ENCODE data around the gene P4HA2. TPM values are rescaled to one million over a fixed set of nuclear protein-coding genes. Genes with fewer than 3 reads are reported as not detected.

P4HA2 gene
- total RNA-seq, 4 donors from 2014 or later, result 28.8 to 44.7 (median 30.8) TPM

GRCh38 chr5:132253452-132254320 is 26.0 kb upstream of the P4HA2 start:
- 90% methylated on average over 3 of the region's 8 CpGs for WGBS
- no peak for TF ChIP-seq CTCF (IDR thresholded peaks at IDR 0.05)
- no peak for TF ChIP-seq POLR2AphosphoS5 (IDR thresholded peaks at IDR 0.05)
- no peak overlapping the region for H3K4me3 ChIP-seq
- intact Hi-C loops (cut with DNase I), result no loop called here
- peaks cover 20 to 42% (median 32%) of the 10 kb centered on the region in 4 donors for H3K4me1 ChIP-seq
- H3K27ac ChIP-seq (replicated peaks in 1 of 4), result peak overlapping the region; percentile 34 to 100 (median 76)
- no peaks in the 10 kb centered on the region for H3K9me3 ChIP-seq
- no peaks in the 10 kb centered on the region for H3K36me3 ChIP-seq
- H3K27me3 ChIP-seq, result no peaks in the 10 kb centered on the region
- no peak for DNase-seq (ENCODE audit: extremely low spot score)

DNA sequence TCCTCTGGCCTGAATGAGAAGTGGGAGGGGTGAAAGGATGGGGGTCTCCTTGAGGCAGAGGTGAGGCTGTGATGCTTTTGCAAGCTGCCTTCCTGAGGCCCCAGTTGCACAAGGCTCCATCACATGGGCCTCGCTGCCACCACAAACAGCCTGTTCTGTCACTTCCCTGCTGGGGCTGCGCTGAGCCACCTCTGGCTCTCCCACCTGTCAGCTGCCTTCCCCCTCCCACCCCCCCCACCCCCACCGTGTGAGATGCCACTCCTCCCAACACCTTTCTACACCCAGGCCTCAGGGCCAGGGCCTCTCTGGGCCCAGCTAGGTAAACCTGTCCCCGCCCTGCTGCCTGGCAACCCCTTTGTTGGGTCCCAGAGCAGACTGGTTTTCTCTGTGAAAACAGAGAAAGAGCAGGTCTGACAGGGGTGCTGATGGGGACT is 25.4 kb upstream of the P4HA2 start:
- DNase-seq (ENCODE audit: extremely low spot score), result no peak

DNA sequence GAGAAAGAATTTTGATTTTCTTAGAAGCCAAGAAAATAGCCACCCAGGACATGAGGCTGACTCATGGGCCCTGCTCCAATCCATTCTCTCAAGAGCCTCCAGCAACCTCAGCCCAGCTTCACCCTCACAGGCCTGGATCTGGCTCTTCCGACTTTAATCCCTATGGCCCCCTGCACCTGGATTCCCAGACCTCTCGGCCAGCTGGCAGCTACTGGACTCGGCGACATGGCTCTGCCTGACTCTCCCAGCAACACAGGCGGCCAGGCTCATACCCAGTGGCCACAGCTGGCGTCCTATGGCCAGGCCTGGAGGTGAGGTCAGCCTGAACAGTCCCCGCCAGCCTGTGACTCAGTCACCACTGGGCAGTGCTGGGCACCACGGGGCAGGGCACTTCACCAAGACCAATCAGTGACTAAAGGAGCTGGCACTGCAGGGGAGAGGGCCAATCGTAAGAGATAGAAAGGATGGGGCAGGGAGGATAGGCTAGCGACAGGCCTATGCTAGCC is 23.6 kb upstream of the P4HA2 start:
- no peak for DNase-seq (ENCODE audit: extremely low spot score)
- Histone ChIP-seq H3K27me3 (no peaks in the 10 kb centered on the region), H3K27ac (replicated peaks in 1 of 4) (no peak overlapping the region), H3K4me1 (peaks cover 15 to 22% (median 17%) of the 10 kb centered on the region in 4 donors), H3K36me3 (no peaks in the 10 kb centered on the region), H3K4me3 (no peak overlapping the region), H3K9me3 (no peaks in the 10 kb centered on the region)
- TF ChIP-seq POLR2A (IDR thresholded peaks at IDR 0.05; ENCODE audit: low read depth) (no peak), CTCF (IDR thresholded peaks at IDR 0.05) (no peak), EP300 (IDR thresholded peaks at IDR 0.05) (no peak)
- WGBS, result 92% methylated on average over 7 of the region's 10 CpGs
- intact Hi-C loops (cut with DNase I), result no loop called here

More for the DNA sequence above, 25.4 kb upstream of the P4HA2 start:
- Histone ChIP-seq H3K4me3 (no peak overlapping the region), H3K27me3 (no peaks in the 10 kb centered on the region), H3K9me3 (no peaks in the 10 kb centered on the region), H3K36me3 (no peaks in the 10 kb centered on the region), H3K27ac (replicated peaks in 1 of 4) (no peak overlapping the region), H3K4me1 (peaks cover 20 to 35% (median 27%) of the 10 kb centered on the region in 4 donors)
- intact Hi-C loops (cut with DNase I), result no loop called here
- 73% methylated on average over 3 of the region's 4 CpGs for WGBS
- TF ChIP-seq POLR2AphosphoS5 (IDR thresholded peaks at IDR 0.05) (no peak), CTCF (IDR thresholded peaks at IDR 0.05) (no peak), POLR2A (IDR thresholded peaks at IDR 0.05; ENCODE audit: low read depth) (no peak), EP300 (IDR thresholded peaks at IDR 0.05) (no peak)

DNA sequence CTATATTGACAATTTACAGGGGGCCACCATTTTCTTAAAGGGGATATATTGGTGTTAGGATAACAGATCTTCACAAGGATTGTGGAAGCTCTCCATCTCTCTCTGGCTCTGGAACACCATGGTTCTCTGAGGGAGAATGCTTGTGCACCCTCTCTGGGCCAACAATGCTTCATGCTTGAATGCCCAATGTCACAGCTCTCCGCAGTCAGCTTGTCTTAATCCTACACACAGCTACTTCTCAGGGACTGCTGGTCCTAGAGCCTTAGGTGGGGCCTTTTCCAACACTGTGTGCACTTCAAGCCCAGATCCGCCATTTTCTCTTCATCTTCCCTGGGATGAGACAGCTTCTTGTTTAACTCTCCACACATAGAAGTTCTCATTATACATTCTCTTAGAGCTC is 22.9 kb upstream of the P4HA2 start:
- H3K36me3 ChIP-seq, result no peaks in the 10 kb centered on the region
- no peak overlapping the region for H3K27ac ChIP-seq (replicated peaks in 1 of 4)
- intact Hi-C loops (cut with DNase I), result no loop called here
- no peaks in the 10 kb centered on the region for H3K27me3 ChIP-seq
- WGBS, result 100% methylated on average over 2 of the region's 2 CpGs
- no peak for DNase-seq (ENCODE audit: extremely low spot score)
- H3K9me3 ChIP-seq, result peaks cover 0 to 6% (median 0%) of the 10 kb centered on the region in 4 donors
- no peak overlapping the region for H3K4me3 ChIP-seq
- H3K4me1 ChIP-seq, result peaks cover 15 to 17% (median 17%) of the 10 kb centered on the region in 4 donors
- no peak for TF ChIP-seq POLR2AphosphoS5 (IDR thresholded peaks at IDR 0.05)
- no peak for TF ChIP-seq POLR2A (IDR thresholded peaks at IDR 0.05; ENCODE audit: low read depth)
- TF ChIP-seq CTCF (IDR thresholded peaks at IDR 0.05), result no peak
- no peak for TF ChIP-seq EP300 (IDR thresholded peaks at IDR 0.05)
